Vagina (tissue), 2 donors: Measurements from ENCODE around the gene DPEP1. TPM values are rescaled to one million over a fixed set of nuclear protein-coding genes. Genes with fewer than 3 reads are reported as not detected.
"Not testable (repeated sequence)": the region's sequence is repeated elsewhere in the genome, so short reads cannot be mapped to it uniquely, and the experiment has no call there.

Experiments used
- DNase-seq, 2 donors: peaks; one replicate each; pipeline ENCODE4 v3.0.0-alpha.2; 2017; ENCODE audit errors: extremely low spot score in 2 of 2
- H3K27ac ChIP-seq: fragments of 200-600 bp; sonication (generic); one replicate; pipeline ENCODE4 v1.5.1; 2019
- H3K27me3 ChIP-seq: fragments of 200-600 bp; sonication (generic); one replicate; pipeline ENCODE4 v1.5.1; 2019
- H3K36me3 ChIP-seq, 2 donors: fragments of 200-600 bp; sonication (generic); one replicate each; pipeline ENCODE4 v1.5.1; 2017 to 2019
- H3K4me1 ChIP-seq: fragments of 200-600 bp; sonication (generic); one replicate; pipeline ENCODE4 v1.5.1; 2019
- H3K4me3 ChIP-seq, 2 donors: fragments of 200-600 bp; sonication (generic); 1 replicate in 1 of 2; 2 replicates in 1 of 2; pipeline ENCODE4 v1.5.1; 2016 to 2019
- H3K9me3 ChIP-seq: fragments of 200-600 bp; sonication (generic); one replicate; pipeline ENCODE4 v1.5.1; 2019
- POLR2A ChIP-seq, 2 donors: fragments of 450-650 bp; IDR thresholded peaks; one replicate each; pipeline ENCODE4 v1.6.1; 2017; ENCODE audit warnings: antibody characterized with exemption in 2 of 2, mild to moderate bottlenecking in 2 of 2, moderate library complexity in 2 of 2
- POLR2AphosphoS5 ChIP-seq, 2 donors: sonication (generic); formaldehyde crosslinking; IDR thresholded peaks; one replicate each; pipeline ENCODE4 v1.9.0; 2017; ENCODE audit warnings: antibody characterized with exemption in 2 of 2, mild to moderate bottlenecking in 2 of 2, low read depth in 1 of 2; ENCODE audit not compliant: insufficient read depth in 1 of 2
- intact Hi-C: fragments of 100-400 bp; cut with DNase I; formaldehyde crosslinking; loops from one replicate; pipeline ENCODE4 v1.15.1; 2023
- total RNA-seq: library from RNA; depleted of rRNA; stranded (reverse); fragments of >200 nt; gene quantifications from one replicate; pipeline ENCODE4 v1.2.3, GENCODE V29; 2016
- TF ChIP-seq, protein P1 (sequence below), 3 experiments: fragments of 450-650 bp in 2 of 3; fragments of 200-600 bp in 1 of 3; sonication (generic) in 1 of 3; IDR thresholded peaks; one replicate each; pipeline ENCODE4 v1.5.1; 2017 to 2019; ENCODE audit warnings: antibody characterized with exemption in 3 of 3, mild to moderate bottlenecking in 2 of 3, moderate library complexity in 2 of 3

Gene DPEP1
- total RNA-seq, 1 donor from 2014 or later, result not detected

DNA sequence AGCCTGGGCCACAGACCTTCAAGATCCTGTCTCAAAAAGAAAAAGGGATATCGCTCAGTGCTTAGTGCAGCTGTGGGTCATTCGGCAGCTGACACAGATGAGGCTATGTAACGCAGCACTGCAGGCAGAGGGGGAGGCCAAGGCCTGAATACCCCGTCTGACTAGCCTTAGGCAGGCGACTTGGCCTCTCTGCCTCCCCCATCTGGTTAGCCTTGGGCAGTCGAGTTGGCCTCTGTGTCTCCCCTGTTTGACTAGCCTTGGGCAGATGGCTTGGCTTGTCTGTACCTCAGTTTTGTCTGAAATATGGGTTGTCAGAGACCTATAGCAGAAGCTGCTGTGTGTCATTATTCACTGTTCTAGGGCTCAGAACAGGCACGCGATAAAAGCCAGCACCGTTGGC is 54.2 kb downstream of the DPEP1 start:
- Histone ChIP-seq H3K36me3 (peaks cover 0 to 10% of the 10 kb centered on the region in 2 donors), H3K27me3 (no peaks in the 10 kb centered on the region), H3K4me1 (peaks cover 4% of the 10 kb centered on the region), H3K27ac (no peak overlapping the region), H3K4me3 (no peak overlapping the region), H3K9me3 (no peaks in the 10 kb centered on the region)
- no peak for DNase-seq
- no peak for TF ChIP-seq POLR2AphosphoS5 (IDR thresholded peaks at IDR 0.05; ENCODE audit: insufficient read depth in 1 of 2, low read depth in 1 of 2)
- TF ChIP-seq POLR2A (IDR thresholded peaks at IDR 0.05), result no peak
- TF ChIP-seq, protein P1, sequence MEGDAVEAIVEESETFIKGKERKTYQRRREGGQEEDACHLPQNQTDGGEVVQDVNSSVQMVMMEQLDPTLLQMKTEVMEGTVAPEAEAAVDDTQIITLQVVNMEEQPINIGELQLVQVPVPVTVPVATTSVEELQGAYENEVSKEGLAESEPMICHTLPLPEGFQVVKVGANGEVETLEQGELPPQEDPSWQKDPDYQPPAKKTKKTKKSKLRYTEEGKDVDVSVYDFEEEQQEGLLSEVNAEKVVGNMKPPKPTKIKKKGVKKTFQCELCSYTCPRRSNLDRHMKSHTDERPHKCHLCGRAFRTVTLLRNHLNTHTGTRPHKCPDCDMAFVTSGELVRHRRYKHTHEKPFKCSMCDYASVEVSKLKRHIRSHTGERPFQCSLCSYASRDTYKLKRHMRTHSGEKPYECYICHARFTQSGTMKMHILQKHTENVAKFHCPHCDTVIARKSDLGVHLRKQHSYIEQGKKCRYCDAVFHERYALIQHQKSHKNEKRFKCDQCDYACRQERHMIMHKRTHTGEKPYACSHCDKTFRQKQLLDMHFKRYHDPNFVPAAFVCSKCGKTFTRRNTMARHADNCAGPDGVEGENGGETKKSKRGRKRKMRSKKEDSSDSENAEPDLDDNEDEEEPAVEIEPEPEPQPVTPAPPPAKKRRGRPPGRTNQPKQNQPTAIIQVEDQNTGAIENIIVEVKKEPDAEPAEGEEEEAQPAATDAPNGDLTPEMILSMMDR (IDR thresholded peaks at IDR 0.05), result no peak
- intact Hi-C loops, result no loop called here

DNA sequence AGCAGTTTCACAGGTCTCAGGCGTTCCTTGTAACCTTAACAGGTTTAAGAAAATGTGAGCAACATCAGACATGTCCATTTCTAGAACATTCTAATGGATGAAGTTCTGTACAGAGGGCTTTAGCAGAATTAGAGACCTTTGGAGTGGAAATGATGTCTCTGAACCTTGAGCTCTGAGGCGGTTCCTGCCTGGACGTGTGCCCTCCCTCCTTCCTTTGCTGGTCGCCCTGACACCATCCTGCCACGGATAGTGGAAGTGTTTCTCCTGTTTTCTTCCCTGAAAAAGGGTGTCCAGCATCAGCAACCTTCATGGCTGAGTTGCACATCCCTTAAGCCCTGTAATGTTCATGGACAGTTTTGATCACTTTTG is 55.3 kb downstream of the DPEP1 start:
- intact Hi-C loops, result no loop called here
- no peaks in the 10 kb centered on the region for H3K9me3 ChIP-seq
- peaks cover 4% of the 10 kb centered on the region for H3K4me1 ChIP-seq
- H3K4me3 ChIP-seq, result no peak overlapping the region
- DNase-seq, result no peak
- H3K36me3 ChIP-seq, result no peaks in the 10 kb centered on the region
- no peaks in the 10 kb centered on the region for H3K27me3 ChIP-seq
- TF ChIP-seq, protein P1 (IDR thresholded peaks at IDR 0.05), result no peak
- TF ChIP-seq POLR2A (IDR thresholded peaks at IDR 0.05), result no peak
- no peak for TF ChIP-seq POLR2AphosphoS5 (IDR thresholded peaks at IDR 0.05; ENCODE audit: insufficient read depth in 1 of 2, low read depth in 1 of 2)
- no peak overlapping the region for H3K27ac ChIP-seq

GRCh38 chr16:89669755-89670154 is 56.3 kb downstream of the DPEP1 start:
- no peak overlapping the region for H3K27ac ChIP-seq
- no peaks in the 10 kb centered on the region for H3K36me3 ChIP-seq
- no peak for DNase-seq
- intact Hi-C loops, result no loop called here
- no peaks in the 10 kb centered on the region for H3K9me3 ChIP-seq
- no peaks in the 10 kb centered on the region for H3K27me3 ChIP-seq
- H3K4me3 ChIP-seq, result no peak overlapping the region
- TF ChIP-seq POLR2A (IDR thresholded peaks at IDR 0.05), result no peak
- peaks cover 4% of the 10 kb centered on the region for H3K4me1 ChIP-seq

DNA sequence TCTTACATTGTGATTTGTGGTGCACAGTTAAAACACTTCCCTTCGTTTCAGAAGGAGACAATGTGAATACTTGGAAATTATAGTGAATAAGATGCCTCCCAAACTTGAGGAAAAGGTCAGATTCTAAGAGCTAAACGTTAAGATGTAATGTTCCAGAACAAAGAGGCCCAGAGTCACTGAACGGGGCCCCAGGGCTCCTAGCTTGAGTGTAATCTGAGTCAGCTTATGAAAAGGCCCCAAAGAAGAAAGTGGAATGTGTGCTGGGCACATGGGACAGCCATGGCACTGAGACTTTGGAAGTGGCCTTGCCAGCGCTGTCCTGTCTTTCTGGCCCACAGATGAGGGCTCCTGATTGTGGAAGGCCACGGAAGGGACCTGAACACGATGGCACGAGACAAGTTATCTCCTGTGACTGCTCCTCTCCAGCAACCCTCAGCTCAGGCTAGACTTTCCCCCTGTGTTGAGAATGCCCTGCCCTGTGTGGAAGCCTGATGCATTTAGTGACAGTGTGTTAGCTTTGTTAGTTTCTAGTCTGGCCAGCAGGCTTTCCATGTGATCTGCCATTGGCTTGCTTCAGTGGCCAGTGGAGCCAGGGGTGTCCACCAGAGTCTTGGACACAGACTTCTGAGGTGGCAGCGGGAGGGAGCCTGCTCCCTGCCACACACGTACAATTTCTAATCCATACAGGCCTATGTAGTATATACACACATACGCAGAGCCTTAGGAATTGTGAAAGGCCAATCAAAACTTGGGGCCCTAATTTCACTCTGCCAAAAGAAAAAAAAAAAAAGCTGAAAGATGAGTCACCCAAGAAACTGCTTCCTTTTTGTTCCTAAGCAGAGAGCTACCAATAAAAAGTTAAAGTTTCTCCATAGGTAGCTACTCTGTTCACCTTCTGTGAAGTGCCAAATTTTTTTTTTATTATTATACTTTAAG is 57.3 kb downstream of the DPEP1 start:
- intact Hi-C loops, result no loop called here
- TF ChIP-seq POLR2AphosphoS5 (IDR thresholded peaks at IDR 0.05; ENCODE audit: insufficient read depth in 1 of 2, low read depth in 1 of 2), result no peak
- no peak for TF ChIP-seq POLR2A (IDR thresholded peaks at IDR 0.05)
- TF ChIP-seq, protein P1 (IDR thresholded peaks at IDR 0.05), result no peak

DNA sequence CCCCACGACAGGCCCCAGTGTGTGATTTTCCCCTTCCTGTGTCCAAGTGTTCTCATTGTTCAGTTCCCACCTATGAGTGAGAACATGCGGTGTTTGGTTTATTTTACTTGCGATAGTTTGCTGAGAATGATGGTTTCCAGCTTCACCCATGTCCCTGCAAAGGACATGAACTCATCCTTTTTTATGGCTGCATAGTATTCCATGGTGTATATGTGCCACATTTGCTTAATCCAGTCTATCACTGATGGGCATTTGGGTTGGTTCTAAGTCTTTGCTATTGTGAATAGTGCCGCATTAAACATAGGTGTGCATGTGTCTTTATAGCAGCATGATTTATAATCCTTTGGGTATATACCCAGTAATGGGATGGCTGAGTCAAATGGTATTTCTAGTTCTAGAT is 58.1 kb downstream of the DPEP1 start:
- H3K4me3 ChIP-seq, H3K27me3 ChIP-seq, H3K36me3 ChIP-seq, intact Hi-C loops, H3K27ac ChIP-seq, H3K4me1 ChIP-seq, DNase-seq, H3K9me3 ChIP-seq: not testable (repeated sequence)

More for the DNA sequence above, 57.3 kb downstream of the DPEP1 start:
- Histone ChIP-seq H3K4me1 (peaks cover 4% of the 10 kb centered on the region), H3K4me3 (no peak overlapping the region), H3K27me3 (no peaks in the 10 kb centered on the region), H3K36me3 (no peaks in the 10 kb centered on the region), H3K27ac (no peak overlapping the region), H3K9me3 (no peaks in the 10 kb centered on the region)
- no peak for DNase-seq
